ENCODE data around the gene NINL.

NINL gene

DNA sequence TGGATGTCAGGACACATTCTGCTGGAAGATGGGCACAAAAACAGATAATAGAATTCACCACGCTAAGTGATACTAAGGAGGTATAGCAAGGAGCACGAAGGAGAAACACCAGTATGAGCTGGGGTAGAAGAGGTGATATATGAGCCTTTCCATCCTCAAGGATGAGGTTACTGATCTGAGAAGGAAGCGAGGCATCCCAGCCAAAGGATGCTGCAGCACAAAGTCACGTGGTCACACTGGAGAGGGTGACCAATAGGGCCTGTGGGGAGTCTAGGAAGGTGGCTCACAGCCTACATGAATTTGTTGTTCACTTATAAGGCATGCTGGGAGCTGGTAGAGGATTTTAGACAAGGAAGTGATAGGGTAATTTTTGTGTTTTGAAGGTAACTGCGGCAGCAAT, 176.4 kb downstream of the NINL start:
- Mint-ChIP-seq H3K36me3 (ENCODE audit: low read depth) (peaks cover 50% of the 10 kb centered on the region), H3K27ac (no peak overlapping the region), H3K4me3 (peak overlapping the region; percentile 89), H3K9me3 (peaks cover 3% of the 10 kb centered on the region), H3K4me1 (ENCODE audit: low read depth) (peaks cover 21% of the 10 kb centered on the region), H3K27me3 (no peaks in the 10 kb centered on the region)
- no peak for DNase-seq

DNA sequence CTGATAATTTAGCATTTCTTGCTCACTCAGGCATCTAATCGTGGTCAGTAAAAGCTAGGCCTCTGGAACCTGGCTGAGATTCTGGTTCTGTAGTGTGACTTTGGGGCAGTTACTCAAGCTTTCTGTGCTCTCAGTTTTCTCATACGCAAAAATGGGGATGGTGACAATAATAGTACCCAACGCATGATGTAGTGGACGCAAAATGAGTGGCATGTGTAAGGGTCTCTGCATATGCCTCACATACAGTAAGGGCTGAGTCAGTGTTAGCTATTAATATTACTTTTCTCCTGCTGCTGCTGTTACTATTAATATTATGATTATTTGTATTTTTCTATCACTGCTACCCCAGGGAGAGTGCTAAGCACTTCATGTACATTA, 177.2 kb downstream of the NINL start:
- Mint-ChIP-seq H3K27me3 (no peaks in the 10 kb centered on the region), H3K27ac (peak overlapping the region; percentile 94), H3K4me1 (ENCODE audit: low read depth) (peaks cover 21% of the 10 kb centered on the region), H3K9me3 (peaks cover 8% of the 10 kb centered on the region), H3K4me3 (peak overlapping the region; percentile 89), H3K36me3 (ENCODE audit: low read depth) (peaks cover 44% of the 10 kb centered on the region)
- DNase-seq = no peak

DNA sequence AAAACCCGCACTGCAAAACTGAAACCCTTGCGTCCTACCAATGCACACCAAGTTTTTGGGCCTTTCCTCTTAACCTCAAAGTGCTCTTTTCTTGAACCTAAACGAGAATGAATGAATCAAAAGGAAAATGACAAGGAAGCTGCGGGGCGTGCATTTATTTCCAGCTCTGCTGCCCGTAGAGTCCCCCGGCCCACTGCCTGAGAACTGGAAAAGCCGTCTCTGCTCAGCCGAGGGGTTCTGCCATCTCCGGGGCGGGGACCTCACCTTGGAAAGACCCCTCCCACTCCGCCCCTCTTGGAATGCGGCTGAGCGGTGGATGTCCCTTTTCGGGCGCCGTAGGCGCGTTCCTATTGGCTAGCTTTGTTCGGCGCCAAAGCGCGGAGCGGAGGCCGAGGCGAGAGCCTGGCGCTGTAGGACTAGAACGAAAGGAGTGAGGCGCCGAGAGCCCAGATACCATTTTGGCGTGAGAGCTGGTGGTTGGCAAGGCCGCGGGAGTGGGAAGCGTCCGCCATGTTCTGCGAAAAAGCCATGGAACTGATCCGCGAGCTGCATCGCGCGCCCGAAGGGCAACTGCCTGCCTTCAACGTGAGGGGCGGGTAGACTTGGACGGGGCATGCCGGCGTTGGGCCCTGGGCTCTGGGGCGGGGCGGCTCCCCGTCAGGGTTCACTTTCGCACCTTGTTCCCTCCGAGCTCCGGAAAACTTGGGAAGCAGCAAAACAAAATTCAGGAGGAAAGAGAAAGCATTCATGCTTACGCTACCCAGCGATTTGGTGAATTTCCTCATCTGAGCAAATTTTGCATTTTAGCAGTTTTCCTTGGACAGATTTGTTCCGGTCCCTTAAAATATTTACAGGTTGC, 177.8 kb downstream of the NINL start, which contains the start of gene GINS1:
Gene GINS1 (plus strand): TSS at position 363 of the 859 bp plus-strand sequence. CDS start 148 bp downstream, at position 511.
- H3K36me3 Mint-ChIP-seq (ENCODE audit: low read depth) = peaks cover 41% of the 10 kb centered on the region
- peaks cover 21% of the 10 kb centered on the region for H3K4me1 Mint-ChIP-seq (ENCODE audit: low read depth)
- peaks cover 11% of the 10 kb centered on the region for H3K9me3 Mint-ChIP-seq
- H3K4me3 Mint-ChIP-seq = peak within 1 kb of the TSS; percentile 89
- peak within 1 kb of the TSS; percentile 94 for H3K27ac Mint-ChIP-seq
- DNase-seq = peak; percentile 92
- no peaks in the 10 kb centered on the region for H3K27me3 Mint-ChIP-seq

Measured in activated T-cell treated with anti-CD3 and anti-CD28 coated beads, Interleukin-2, amount 50 U/mL, for 24 hours (primary cell).